Gastroesophageal sphincter (tissue), 4 donors: Measurements from ENCODE around the gene MCF2L2. TPM values are rescaled to one million over a fixed set of nuclear protein-coding genes. Genes with fewer than 3 reads are reported as not detected.

Source experiments
- ATAC-seq: fragments of 150-250 bp; one replicate; pipeline ENCODE4 v1.9.1; 2016; ENCODE audit warnings: mild to moderate bottlenecking, moderate library complexity
- H3K27ac ChIP-seq, 4 donors: fragments of 200-600 bp; sonication (generic) in 3 of 4; 1 replicate in 3 of 4; 2 replicates in 1 of 4; pipeline ENCODE4 v1.5.1; 2016 to 2019
- H3K27me3 ChIP-seq: fragments of 200-600 bp; sonication (generic); one replicate; pipeline ENCODE4 v1.5.1; 2019
- H3K36me3 ChIP-seq, 2 donors: fragments of 200-600 bp; sonication (generic); one replicate each; pipeline ENCODE4 v1.5.1; 2019; ENCODE audit warnings: control low read depth in 1 of 2
- H3K4me1 ChIP-seq, 3 donors: fragments of 200-600 bp; sonication (generic); 1 replicate in 2 of 3; 2 replicates in 1 of 3; pipeline ENCODE4 v1.5.1; 2016 to 2019; ENCODE audit warnings: control low read depth in 2 of 3
- H3K4me3 ChIP-seq, 2 donors: fragments of 200-600 bp; sonication (generic); one replicate each; pipeline ENCODE4 v1.5.1; 2019; ENCODE audit warnings: mild to moderate bottlenecking in 1 of 2, moderate library complexity in 1 of 2
- H3K9me3 ChIP-seq, 3 donors: fragments of 200-600 bp; sonication (generic); one replicate each; pipeline ENCODE4 v1.5.1; 2017 to 2019; ENCODE audit warnings: control low read depth in 2 of 3
- CTCF ChIP-seq, 4 experiments: fragments of 200-600 bp in 2 of 4; fragments of 450-650 bp in 2 of 4; sonication (generic) in 1 of 4; IDR thresholded peaks; one replicate each; pipeline ENCODE4 v1.5.1; 2017 to 2019; ENCODE audit warnings: antibody characterized with exemption in 4 of 4, mild to moderate bottlenecking in 2 of 4, moderate library complexity in 2 of 4
- EP300 ChIP-seq: sonication (generic); formaldehyde crosslinking; IDR thresholded peaks from one replicate; pipeline ENCODE4 v1.6.1; 2017; ENCODE audit warnings: antibody characterized with exemption, mild to moderate bottlenecking
- POLR2A ChIP-seq, 2 donors: fragments of 450-650 bp; IDR thresholded peaks; one replicate each; pipeline ENCODE4 v1.6.1; 2017; ENCODE audit warnings: antibody characterized with exemption in 2 of 2, mild to moderate bottlenecking in 2 of 2, moderate library complexity in 1 of 2
- POLR2AphosphoS5 ChIP-seq: sonication (generic); formaldehyde crosslinking; IDR thresholded peaks from one replicate; pipeline ENCODE4 v1.6.1; 2017; ENCODE audit warnings: antibody characterized with exemption
- WGBS, 2 donors: methylation state at CpG; one replicate each; pipeline ENCODE4 v1.1.5; 2018; ENCODE audit warnings: low coverage in 1 of 2; 5-methylcytosine and 5-hydroxymethylcytosine counted together
- total RNA-seq, 4 donors: library from RNA; depleted of rRNA; stranded (reverse); fragments of >200 nt; gene quantifications; one replicate each; pipeline ENCODE4 v1.1.0, GENCODE V29; 2016

MCF2L2 gene
- total RNA-seq, 4 donors from 2014 or later = 0.67 to 4.0 (median 2.7) TPM

GRCh38 chr3:183163563-183163962 is 264.9 kb downstream of the MCF2L2 start:
- TF ChIP-seq POLR2A (IDR thresholded peaks at IDR 0.05) (no peak), EP300 (no peak), CTCF (IDR thresholded peaks at IDR 0.05) (no peak), POLR2AphosphoS5 (no peak)
- H3K4me1 ChIP-seq = peaks cover 0 to 15% (median 0%) of the 10 kb centered on the region in 3 donors
- no peaks in the 10 kb centered on the region for H3K9me3 ChIP-seq
- no peak for ATAC-seq
- 76% methylated on average over 3 of the region's 25 CpGs; no CpG with 5 or more reads in 1 of the 2 donors for WGBS, 2 donors
- no peaks in the 10 kb centered on the region for H3K36me3 ChIP-seq
- H3K27me3 ChIP-seq = peaks cover 39% of the 10 kb centered on the region
- H3K4me3 ChIP-seq = no peak overlapping the region
- no peak overlapping the region for H3K27ac ChIP-seq

- no peaks in the 10 kb centered on the region for H3K9me3 ChIP-seq
- H3K27ac ChIP-seq = no peak overlapping the region
- H3K36me3 ChIP-seq = no peaks in the 10 kb centered on the region
- WGBS, 2 donors = 19 to 51% methylated on average over 8 to 19 of the region's 25 CpGs
- peak overlapping the region in 1 of 2 donors; percentile 59 for H3K4me3 ChIP-seq
- TF ChIP-seq EP300 = no peak
- no peak for TF ChIP-seq POLR2A (IDR thresholded peaks at IDR 0.05)
- TF ChIP-seq CTCF (IDR thresholded peaks at IDR 0.05) = no peak
- no peak for TF ChIP-seq POLR2AphosphoS5
- no peak for ATAC-seq
- peaks cover 39% of the 10 kb centered on the region for H3K27me3 ChIP-seq
- H3K4me1 ChIP-seq = peaks cover 0 to 15% (median 0%) of the 10 kb centered on the region in 3 donors
These were observed 266.7 kb downstream of the MCF2L2 start for GRCh38 chr3:183161552-183162336.

GRCh38 chr3:183160616-183161015 is 267.8 kb downstream of the MCF2L2 start:
- no peak for ATAC-seq
- H3K36me3 ChIP-seq = no peaks in the 10 kb centered on the region
- TF ChIP-seq CTCF (IDR thresholded peaks at IDR 0.05) (no peak), POLR2AphosphoS5 (no peak), POLR2A (IDR thresholded peaks at IDR 0.05) (no peak), EP300 (no peak)
- H3K27ac ChIP-seq = no peak overlapping the region
- H3K27me3 ChIP-seq = peaks cover 49% of the 10 kb centered on the region
- peaks cover 0 to 15% (median 0%) of the 10 kb centered on the region in 3 donors for H3K4me1 ChIP-seq
- H3K9me3 ChIP-seq = no peaks in the 10 kb centered on the region
- 83 to 92% methylated on average over 3 to 5 of the region's 5 CpGs for WGBS, 2 donors
- no peak overlapping the region for H3K4me3 ChIP-seq

- TF ChIP-seq EP300 = no peak
- TF ChIP-seq CTCF (IDR thresholded peaks at IDR 0.05) = no peak
- no peak for TF ChIP-seq POLR2AphosphoS5
- no peak for TF ChIP-seq POLR2A (IDR thresholded peaks at IDR 0.05)
- no peak overlapping the region for H3K27ac ChIP-seq
- H3K4me1 ChIP-seq = peaks cover 0 to 15% (median 0%) of the 10 kb centered on the region in 3 donors
- H3K4me3 ChIP-seq = no peak overlapping the region
- no peak for ATAC-seq
- H3K9me3 ChIP-seq = no peaks in the 10 kb centered on the region
- 61 to 94% methylated on average over 2 of the region's 3 CpGs for WGBS, 2 donors
- H3K27me3 ChIP-seq = peaks cover 47% of the 10 kb centered on the region
- H3K36me3 ChIP-seq = no peaks in the 10 kb centered on the region
These were observed 269.1 kb downstream of the MCF2L2 start for GRCh38 chr3:183159333-183159732.

- 60 to 77% methylated on average over 1 to 3 of the region's 3 CpGs for WGBS, 2 donors
- ATAC-seq = no peak
These were observed 269.8 kb downstream of the MCF2L2 start for GRCh38 chr3:183158551-183159006.

More at GRCh38 chr3:183158551-183159006, 269.8 kb downstream of the MCF2L2 start:
- no peaks in the 10 kb centered on the region for H3K9me3 ChIP-seq
- peaks cover 40% of the 10 kb centered on the region for H3K27me3 ChIP-seq
- peaks cover 0 to 15% (median 0%) of the 10 kb centered on the region in 3 donors for H3K4me1 ChIP-seq
- TF ChIP-seq EP300 (no peak), POLR2A (IDR thresholded peaks at IDR 0.05) (no peak), POLR2AphosphoS5 (no peak), CTCF (IDR thresholded peaks at IDR 0.05) (no peak)
- no peak overlapping the region for H3K4me3 ChIP-seq
- H3K36me3 ChIP-seq = no peaks in the 10 kb centered on the region
- H3K27ac ChIP-seq = no peak overlapping the region
